ENCODE results near the gene GPR39.

Gene GPR39

DNA sequence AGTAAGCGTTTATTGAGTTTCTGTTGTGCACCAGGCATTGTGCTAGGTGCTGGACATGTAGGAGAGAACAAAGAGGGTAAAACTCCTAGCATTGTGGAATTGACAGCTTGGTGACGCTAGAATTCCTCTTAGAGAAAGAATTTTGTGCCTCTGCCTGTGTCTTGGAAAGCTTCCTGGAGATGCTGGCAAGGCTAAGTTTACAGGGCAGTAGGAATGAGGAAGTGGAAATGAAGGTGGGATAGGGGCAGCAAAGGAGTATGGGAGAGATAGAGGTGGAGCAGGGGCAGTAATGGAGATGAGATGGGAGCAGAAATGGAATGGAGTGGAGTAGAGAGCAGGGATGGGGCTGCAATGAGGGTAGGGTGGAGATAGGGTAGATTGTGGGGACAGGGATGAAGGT, 29.8 kb downstream of the GPR39 start:
- no peak for DNase-seq

DNA sequence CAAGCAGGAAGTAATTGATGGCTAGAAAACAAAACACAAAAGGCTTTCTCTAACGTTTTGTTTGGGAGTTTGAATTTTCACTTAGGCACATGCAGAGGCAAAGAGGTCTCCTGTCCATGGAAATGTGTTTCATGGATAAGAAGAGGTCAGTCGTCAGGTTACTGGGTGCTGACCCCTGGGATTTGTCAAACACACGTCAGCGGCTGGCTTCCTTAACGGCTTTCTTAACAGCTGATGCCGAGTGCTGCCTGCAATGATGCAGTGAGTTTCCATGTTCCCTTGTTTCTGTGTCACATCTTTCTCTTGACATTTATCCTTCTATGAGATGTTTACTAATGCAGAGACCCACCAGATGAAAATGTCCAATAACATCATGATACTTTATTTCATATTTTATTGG, 31.7 kb downstream of the GPR39 start:
- no peak for DNase-seq

DNA sequence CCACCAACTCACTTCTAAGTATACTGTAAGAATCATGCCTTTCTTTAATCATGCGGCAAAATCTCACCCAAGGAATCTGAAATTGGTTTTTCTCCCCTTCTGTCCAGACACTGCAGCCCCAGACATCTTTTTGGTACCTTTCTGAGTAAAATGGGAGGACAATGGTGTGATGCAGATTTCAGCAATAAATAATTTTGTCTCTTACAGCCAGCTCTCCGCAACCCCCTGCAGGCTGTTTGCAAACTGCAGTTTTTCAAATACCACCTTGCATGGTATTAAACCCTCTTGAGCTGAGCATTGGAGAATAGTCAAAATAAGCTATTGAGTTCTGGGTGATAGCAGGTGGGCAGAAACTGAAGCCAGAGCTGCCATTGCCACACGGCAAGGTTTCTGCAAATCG, 32.2 kb downstream of the GPR39 start:
- no peak for DNase-seq

DNA sequence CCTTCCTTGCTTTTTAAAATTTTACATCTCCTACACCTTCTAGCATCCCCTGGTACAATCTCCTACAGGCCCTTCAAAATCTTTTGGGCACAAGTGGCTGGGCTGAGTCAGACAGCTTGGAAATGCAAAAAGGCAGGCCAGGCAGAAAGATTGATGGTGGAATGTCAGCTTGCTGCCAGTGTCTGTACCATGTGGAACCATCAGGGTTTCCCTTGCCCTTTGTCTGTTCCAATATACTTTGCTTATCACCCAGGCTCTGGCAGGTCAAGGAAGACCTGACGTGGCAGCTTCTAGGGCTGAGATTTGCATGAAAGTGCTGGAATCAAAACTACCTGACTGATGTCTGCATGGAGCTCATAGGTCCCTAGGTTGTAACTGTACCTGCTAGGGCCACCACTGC, 33.3 kb downstream of the GPR39 start:
- DNase-seq, result no peak

DNA sequence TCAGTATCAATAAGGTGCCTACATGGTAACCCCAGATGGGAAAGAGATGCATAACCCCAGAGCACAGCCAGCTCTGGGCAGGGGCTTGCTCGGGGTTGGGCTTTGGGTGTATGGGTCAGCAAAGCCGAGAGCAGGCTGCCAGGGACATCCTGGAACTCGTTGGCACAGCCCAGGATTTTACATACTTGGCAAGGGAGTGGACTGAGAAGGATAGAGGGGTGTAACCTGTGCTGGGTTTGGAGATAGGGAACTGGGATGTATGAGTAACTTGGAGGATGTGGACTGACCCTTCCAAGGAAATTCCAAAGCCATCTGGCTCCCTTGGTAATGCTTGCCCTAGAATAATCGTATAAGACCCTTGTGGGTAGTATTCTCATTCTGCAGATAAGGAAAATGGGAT, 44.2 kb downstream of the GPR39 start:
- no peak for DNase-seq

DNA sequence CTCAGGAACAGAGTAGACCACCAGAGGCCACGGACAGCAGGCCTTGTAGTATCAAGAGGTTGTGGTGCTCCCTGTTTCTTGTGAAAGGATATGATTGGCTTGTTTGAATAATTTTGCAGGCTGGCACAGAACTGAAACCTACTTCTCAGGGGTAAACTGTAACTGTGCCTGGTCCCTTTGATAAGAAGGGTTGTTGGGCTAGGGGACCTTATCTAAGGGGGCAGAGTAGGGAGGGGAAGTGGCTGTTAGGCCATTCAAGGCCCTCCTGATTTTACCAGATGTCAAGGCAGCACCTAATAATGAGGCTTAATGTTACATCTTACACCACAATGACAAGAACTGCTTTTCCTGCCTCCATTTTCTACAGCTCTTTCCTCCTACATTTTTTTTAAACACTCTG, 45.6 kb downstream of the GPR39 start:
- DNase-seq, result no peak

DNA sequence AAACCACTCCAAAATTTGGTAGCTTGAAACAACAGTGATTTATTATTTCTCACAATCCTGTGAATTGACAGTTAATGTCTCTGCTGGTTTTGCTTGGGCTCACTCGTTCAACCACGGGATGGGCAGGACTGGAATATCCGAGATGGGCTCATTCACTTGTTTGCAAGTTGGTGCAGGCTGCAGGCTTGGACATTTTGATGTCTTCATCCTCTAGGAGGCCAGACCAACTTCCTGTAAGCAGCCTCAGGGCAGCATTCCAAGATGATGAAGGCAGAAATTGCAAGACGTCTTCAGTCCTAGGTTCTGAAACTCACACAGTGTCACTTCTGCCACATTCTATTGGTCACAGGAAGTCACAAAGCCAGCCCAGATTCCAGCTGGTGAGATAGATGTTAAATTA, 47.1 kb downstream of the GPR39 start:
- DNase-seq, result no peak

DNA sequence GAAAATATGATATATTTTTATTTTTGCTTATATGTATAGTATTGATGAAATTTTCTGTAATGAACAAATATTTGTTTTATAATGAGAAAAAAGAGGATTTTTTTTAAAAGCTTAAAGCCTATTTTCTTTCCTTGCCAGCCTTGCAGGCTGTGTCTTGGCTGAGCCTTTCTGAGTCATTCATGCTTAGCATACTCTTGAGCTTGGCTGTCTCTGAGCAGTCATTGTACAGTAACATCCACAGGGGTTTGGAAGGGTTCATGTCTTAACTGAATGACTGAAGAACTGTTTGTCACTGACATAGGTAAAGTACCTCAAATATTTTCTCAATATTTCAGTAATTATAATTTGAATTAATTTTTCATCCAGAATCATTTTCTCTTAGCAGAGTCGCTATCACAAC, 49.3 kb downstream of the GPR39 start:
- DNase-seq, result peak; percentile 30

DNA sequence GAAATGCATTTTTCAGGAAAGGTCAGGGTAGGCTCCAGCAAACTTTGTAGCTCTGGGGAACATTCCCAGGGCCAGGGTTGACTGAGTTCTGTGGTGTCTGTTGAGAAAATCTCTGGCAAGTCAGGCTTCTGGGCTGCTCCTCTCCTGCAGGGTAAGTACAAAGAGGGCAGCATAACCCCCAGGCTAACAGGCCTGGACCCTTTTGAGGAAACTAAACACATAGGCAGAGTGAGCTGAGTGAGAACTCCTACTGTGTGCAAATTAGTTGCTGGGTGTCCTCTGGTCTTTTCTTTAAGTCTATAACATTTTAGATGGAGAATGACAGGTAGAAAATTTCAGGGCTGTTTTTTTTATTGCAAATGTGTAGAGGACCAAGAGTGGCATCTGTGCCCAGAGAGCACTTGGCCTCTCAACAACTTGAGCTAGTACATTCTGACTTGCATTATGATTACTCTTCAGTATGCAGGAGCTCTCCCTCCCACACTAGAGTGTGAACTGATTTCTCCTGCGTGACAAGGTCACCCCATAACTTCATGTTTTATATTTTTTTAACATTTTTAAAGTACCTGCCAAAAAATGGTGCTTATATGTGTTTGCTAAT, 49.9 kb downstream of the GPR39 start:
- DNase-seq, result no peak

DNA sequence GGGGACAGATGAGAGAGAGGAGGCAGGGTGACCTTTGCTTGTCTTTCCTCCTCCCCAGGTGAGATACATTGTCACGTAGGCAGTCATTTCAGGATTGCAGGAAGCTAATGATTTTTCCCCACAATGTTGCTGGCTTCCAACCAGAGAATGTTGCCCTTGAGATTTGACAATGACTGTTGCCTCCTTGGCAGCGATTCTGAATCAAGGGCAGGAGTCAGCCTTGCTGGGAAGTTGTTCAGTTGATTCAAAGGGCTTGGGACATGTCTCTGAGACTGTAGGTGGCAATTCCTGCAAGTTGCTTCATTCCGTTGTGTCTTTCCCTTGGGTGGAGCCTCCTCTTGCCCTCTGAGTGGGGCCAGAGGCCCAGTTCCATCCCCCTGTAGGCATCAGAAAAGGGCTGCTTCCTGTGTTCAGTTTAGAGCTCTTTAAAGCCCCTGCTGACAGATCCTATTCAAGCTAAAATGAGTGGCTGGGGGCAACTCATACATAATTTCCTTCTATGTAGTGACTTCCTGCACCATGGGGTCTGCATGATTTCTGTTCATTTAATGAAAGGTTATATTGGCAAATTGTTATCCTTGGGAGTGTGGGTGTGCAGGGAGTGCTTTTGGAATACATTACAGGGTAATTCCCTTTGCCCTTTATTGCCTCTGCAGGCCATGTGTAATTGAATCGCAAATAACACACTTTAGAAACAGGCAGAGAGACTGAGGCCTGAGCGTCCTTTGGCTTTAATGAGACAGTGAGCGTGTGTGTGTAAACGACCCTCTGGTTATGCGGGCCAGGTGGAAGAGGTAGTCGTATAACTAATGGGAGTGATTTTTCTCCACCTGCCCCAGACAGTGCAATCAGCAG, 52.4 kb downstream of the GPR39 start:
- peak; percentile 35 for DNase-seq

DNA sequence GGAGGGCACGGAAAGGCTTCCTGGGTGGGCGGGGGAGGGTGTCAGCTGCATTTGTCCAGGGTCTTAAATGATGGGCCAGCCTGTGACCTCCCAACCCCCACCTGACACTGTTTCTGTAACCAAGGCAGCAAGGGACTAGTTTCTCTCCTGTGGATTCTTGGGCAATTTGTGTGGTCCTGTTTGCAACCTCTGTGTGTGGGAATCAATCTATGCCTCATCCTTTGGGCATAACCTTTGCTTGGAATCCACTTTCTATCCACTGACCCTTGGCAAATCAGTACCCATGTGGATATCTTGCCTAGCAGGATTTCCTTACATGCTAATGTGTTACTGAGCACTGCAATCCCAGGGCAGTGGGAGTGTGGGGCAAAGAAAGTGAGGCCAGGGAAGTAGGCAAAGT, 54.1 kb downstream of the GPR39 start:
- no peak for DNase-seq

DNA sequence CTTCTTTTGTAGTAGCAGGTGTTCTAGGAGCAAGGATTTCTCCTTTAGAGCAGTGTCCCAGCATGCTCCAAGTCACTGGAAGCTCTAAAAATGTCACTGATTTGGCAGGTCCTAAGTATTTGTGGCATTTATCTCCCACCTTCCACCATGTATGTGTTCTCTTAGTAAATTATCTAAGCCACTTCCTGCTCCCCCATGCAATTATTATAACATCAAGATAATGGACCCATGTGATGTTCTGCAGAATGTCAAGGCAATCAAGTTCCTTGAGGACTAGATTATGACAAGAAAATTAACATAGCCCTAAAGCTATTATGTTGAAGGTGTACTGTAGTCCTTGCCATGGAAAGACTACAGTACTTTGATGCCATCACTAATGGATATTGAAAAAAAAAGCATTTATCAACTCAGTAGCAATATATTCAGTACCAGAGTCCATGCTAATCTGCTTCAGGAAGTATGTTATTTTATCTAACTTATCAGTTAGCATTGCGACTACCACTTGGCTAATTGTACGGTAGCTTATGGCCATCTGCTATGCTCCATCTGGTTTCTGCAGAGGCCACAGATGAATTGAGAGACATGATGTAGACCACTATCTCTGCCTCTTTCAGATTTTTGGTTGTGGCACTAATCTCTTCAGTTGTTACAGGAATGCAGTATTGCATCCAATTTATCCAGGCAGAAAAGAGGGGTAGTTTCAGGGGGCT, 56.7 kb downstream of the GPR39 start:
- DNase-seq, result no peak

DNA sequence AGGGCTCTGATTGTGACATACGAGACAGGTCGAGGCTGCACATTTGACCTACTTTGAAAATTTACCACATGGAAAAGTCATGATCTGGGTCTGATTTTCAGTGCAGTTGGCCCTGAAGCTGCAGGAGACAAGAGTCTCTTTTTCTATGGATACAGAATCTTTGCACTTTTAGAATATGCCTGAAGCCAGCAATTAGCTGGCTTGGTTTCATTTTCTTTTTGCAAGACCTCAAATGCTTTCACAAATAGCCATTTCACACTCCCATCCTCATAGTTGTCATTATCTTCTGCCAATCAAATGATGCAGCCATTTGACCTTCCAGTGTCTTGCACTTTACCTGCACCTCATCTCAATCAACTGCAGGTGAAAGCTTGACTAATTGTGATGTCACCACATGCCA, 59.0 kb downstream of the GPR39 start:
- DNase-seq, result no peak

DNA sequence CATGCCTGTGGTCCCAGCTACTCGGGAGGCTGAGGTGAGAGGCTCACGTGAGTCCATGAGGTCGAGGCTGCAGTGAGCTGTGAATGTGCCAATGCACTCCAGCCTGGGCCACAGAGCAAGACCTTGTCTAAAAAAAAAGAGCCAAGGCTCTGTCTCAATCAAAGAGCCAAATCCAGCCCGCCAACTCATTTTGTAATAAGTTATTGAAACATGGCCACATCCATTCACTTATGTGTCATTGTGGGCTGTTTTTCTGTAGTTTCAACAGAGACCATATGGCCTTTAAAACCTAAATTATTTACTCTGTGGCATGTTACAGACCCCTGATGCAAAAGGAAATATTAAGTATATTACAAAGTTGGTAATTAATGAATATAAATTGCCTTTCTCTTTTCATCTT, 60.8 kb downstream of the GPR39 start:
- DNase-seq, result no peak

DNA sequence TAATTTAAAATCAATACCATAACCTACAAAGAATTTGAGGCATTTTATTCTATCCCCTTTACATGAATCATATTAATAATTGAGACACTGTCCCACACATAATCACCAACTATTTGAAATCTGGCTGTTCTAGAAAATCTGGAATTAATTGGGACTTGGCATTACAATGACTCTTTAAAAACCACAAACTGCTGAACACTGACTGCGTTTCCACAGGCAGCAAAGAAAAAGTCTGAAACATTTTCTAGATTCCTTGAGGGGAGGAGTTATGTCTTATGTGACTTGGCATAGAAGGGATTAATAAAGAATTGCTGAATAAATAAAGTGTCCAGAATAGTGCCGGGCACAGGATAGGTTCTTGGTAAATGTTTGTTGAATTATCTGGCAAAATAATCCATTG, 61.4 kb downstream of the GPR39 start:
- DNase-seq, result peak; percentile 89

DNA sequence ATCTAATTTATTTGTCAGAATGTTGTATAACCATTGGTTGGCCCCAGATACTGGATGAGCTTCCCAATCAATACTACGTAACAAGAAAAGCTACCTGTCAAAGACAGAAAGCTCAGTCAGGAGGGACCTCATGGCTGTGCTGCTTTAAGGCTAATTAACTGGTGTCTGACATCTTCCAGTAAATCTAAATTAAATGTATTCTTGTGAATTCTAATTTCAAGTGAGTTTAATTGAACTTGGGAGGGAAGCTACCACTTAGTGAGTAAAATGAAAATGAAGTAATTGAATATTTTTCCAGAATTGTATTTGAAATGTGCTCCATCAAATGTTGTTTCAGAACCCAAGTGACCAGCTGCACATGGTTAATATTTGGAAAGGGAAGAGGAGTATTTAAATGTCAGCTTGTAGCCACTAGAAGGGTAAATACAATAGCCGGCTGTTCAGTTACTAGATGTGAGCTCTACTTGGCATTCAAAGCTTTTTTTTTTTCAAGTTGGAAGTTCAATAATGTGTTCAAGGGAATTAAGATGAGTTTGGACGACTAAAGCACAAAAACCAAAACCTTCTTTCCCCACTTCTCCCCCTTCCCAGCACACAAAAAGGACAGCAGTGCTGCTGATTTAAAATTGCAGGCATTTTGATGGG, 62.0 kb downstream of the GPR39 start:
- DNase-seq, result no peak

DNA sequence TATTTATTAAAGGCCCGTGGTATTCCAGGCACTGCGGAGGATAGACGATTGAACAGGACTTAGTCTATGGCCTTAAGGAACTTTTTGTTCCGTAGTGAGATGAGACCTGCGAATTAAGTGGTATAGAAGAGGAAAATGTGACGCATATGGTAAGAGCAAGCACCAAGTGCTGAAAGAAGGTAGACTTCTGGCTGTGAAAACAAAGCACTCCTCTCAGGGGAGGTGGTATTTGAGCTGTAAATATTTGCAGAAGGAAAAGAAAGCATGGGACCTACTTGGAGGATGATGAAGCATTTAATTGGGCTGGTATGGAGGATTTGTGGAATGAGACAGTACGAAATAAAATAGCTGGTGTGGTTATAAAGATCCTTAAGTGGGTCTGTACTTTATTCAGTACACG, 62.5 kb downstream of the GPR39 start:
- peak; percentile 57 for DNase-seq

DNA sequence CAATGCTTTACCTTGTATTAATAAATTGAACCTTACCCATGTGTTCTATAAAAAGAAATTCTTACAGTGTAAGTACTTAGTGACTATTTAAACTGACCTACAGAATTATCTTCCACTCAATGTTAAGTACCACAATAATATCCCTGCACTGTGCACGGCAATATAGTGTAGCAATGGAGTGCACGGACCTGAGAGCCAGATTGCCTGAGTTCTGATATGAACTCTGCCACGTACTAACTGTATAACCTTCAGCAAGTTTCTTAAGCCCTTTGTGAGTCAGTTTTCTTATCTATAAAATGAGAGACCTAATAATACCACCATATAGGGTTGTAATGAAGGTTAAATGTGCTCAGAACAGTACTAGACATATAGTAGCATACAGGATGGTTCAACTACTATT, 66.2 kb downstream of the GPR39 start:
- DNase-seq, result no peak

DNA sequence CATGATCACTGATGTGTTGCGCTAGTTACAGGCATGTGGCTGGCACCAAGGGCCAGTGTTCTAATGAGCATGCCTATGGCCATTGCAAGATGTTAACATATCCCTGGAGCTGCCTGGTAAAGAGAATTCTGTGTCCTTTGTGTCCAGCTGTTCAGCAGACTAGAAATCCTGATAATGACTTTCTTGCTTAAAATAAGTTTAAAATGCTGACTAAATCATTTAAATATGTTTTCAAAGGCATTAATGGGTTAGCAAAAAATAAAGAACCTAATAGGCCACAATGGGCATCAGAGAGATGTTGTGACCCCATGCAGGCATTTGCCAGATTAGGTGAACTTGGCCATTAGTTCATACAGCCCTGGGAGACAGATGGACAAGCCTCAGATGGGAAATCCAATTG, 67.5 kb downstream of the GPR39 start:
- DNase-seq, result no peak

DNA sequence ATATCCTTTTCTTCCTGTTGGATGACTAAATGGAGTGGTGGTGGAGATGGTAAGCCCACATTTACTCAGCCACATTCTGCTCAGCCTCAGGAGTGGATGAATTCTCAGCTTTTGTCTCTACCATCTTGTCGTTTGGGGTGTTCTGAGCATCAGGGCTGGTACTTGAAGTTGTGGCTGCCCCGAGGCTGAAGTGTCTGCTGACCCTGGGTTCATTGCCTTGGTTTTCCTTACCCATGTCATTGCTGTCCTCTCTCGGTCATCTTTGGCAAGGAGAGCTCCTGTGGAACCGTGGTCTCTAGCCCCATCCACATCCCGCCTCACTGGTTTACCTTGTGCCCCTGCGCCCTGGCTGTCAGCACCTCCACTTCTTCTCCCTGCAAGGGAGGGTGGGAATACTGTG, 71.9 kb downstream of the GPR39 start:
- DNase-seq, result no peak

DNA sequence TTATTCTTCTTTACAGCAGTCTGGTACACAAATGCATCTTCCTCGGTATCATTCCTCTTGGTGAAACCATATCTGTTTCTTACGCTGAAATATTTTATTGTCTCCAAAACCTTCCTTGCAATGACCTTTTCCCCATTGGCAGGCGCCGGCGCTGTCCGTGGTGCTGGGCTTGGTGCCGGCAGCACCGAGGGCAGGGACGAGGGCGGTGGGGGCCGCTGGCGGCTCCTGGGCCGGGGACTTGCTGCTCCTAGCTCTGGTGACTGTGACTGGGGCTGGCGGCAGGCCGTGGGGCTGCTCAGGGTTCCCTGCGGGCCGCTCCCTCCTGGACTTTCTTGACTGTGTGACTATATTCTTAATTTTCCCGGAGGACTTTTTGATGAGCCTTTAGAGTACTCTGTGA, 72.5 kb downstream of the GPR39 start:
- DNase-seq, result peak; percentile 47

DNA sequence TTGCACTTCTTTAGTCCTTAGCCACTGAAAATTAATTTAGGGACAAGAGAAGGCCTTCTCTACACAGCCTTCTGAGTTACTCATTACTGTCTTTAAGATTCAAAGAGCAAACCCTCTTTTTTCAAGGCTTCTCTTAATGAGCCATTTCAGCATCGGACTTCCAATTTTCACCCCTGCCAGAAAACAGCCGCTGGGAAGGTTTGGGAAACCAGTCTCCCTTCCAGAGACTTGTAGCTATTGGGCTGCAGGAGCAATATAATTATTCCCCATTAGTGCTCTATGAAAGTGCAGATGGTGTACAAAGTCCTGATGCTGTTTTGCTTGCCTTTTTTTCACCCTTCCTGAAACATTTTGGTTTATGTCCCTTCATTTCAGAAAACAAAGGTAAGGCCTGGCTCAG, 79.3 kb downstream of the GPR39 start:
- no peak for DNase-seq

DNA sequence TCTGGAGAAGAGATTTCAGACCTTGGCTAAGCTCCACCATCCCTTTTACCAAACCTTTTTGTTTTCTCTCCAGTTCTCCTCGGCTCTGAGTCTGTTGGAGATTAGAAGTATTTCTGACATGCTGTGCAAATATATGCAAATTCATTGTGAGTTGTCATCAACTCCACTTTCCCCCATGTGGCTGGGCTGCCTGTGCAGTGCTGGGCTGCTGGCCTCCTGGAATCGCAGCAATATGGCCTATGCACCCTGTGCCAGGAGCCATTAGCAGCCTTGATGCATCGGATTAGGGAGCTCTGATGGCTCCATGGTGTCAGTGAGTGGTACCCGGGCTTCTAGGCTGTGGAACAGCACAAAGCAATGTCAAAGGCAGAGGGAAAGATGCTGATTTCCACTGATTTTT, 80.0 kb downstream of the GPR39 start:
- no peak for DNase-seq

Measured in fibroblast of skin of back (primary cell).